Small intestine (tissue), 7 donors: Measurements from ENCODE around the gene PRKN. TPM values are rescaled to one million over a fixed set of nuclear protein-coding genes. Genes with fewer than 3 reads are reported as not detected.

Experiments used
- DNase-seq, 2 donors: peaks; one replicate each; pipeline versions ENCODE4 v3.0.0 to v3.0.0-alpha.2; 2013
- FAIRE-seq: peaks from 2 replicates; lab custom pipeline; 2012; peaks lifted over from hg19 to GRCh38; lab: Jason Lieb, UNC
- H3K27ac ChIP-seq, 3 donors: one replicate each; pipeline ENCODE4 v1.5.1; 2013; ENCODE audit warnings: low read length in 2 of 3, mild to moderate bottlenecking in 2 of 3, control low read depth in 1 of 3, inconsistent platforms in 1 of 3, low read depth in 1 of 3, moderate library complexity in 1 of 3
- H3K27me3 ChIP-seq, 3 donors: one replicate each; pipeline ENCODE4 v1.6.1; 2013; ENCODE audit warnings: low read length in 3 of 3, inconsistent platforms in 1 of 3; ENCODE audit not compliant: control insufficient read depth in 3 of 3, insufficient read depth in 3 of 3
- H3K36me3 ChIP-seq, 3 donors: one replicate each; pipeline ENCODE4 v1.6.1; 2013; ENCODE audit warnings: low read length in 3 of 3, inconsistent platforms in 1 of 3, low read depth in 1 of 3, mild to moderate bottlenecking in 1 of 3, moderate library complexity in 1 of 3; ENCODE audit not compliant: control insufficient read depth in 3 of 3, insufficient read depth in 2 of 3
- H3K4me1 ChIP-seq, 3 donors: one replicate each; pipeline ENCODE4 v1.6.1; 2013; ENCODE audit warnings: low read length in 2 of 3, inconsistent platforms in 1 of 3, low read depth in 1 of 3, mild to moderate bottlenecking in 1 of 3, moderate library complexity in 1 of 3; ENCODE audit not compliant: control insufficient read depth in 3 of 3, insufficient read depth in 2 of 3
- H3K4me3 ChIP-seq, 3 donors: one replicate each; pipeline ENCODE4 v1.5.1; 2013; ENCODE audit warnings: low read length in 3 of 3, control low read depth in 1 of 3, inconsistent platforms in 1 of 3, low read depth in 1 of 3, mild to moderate bottlenecking in 1 of 3, moderate library complexity in 1 of 3
- H3K9me3 ChIP-seq, 2 donors: one replicate each; pipeline ENCODE4 v1.6.1; 2013; ENCODE audit warnings: low read depth in 1 of 2, low read length in 1 of 2; ENCODE audit not compliant: control insufficient read depth in 2 of 2, insufficient read depth in 1 of 2
- WGBS, 3 donors: extraction: QIAGEN DNeasy Blood & Tissue Kit; methylation state at CpG; one replicate each; pipeline ENCODE4 v1.1.7; 2013; 5-methylcytosine and 5-hydroxymethylcytosine counted together
- polyA plus RNA-seq, 4 donors: library from polyadenylated mRNA; stranded (reverse) in 3 of 4; unstranded in 1 of 4; fragments of 200-250 nt in 3 of 4; fragments of 120-200 nt in 1 of 4; gene quantifications; one replicate each; pipeline versions ENCODE4 v1.2.1 to v1.2.3, GENCODE V29; 2013
- donor health status: healthy with polysubstance abuse.
- donor health status: control.
- donor health status: control.
- donor health status: Bipolar disorder and iron deficiency.
- donor health status: healthy.

Gene PRKN
- polyA plus RNA-seq, 4 donors, result 0.27 to 2.3 (median 1.0) TPM

GRCh38 chr6:161536224-161536630, 1191.3 kb downstream of the PRKN start:
- H3K9me3 ChIP-seq, result peaks cover 0 to 3% of the 10 kb centered on the region in 2 donors
- no peaks in the 10 kb centered on the region for H3K27me3 ChIP-seq
- H3K27ac ChIP-seq, result no peak overlapping the region
- FAIRE-seq, result no peak
- WGBS, 3 donors, result 64 to 76% (median 70%) methylated on average over 3 of the region's 3 CpGs
- DNase-seq, result no peak
- no peaks in the 10 kb centered on the region for H3K4me1 ChIP-seq
- no peak overlapping the region for H3K4me3 ChIP-seq
- no peaks in the 10 kb centered on the region for H3K36me3 ChIP-seq

- DNase-seq (no peak), FAIRE-seq (no peak)
- 88 to 91% (median 89%) methylated on average over 13 of the region's 13 CpGs for WGBS, 3 donors
- Histone ChIP-seq H3K9me3 (peaks cover 0 to 3% of the 10 kb centered on the region in 2 donors), H3K4me3 (no peak overlapping the region), H3K4me1 (no peaks in the 10 kb centered on the region), H3K27ac (no peak overlapping the region), H3K36me3 (no peaks in the 10 kb centered on the region), H3K27me3 (no peaks in the 10 kb centered on the region)
Observed at GRCh38 chr6:161534264-161534873, 1193.2 kb downstream of the PRKN start.

- no peak for DNase-seq
- WGBS, 3 donors, result 78 to 85% (median 83%) methylated on average over 9 of the region's 9 CpGs
- FAIRE-seq, result no peak
- Histone ChIP-seq H3K4me3 (no peak overlapping the region), H3K9me3 (peaks cover 0 to 3% of the 10 kb centered on the region in 2 donors), H3K4me1 (no peaks in the 10 kb centered on the region), H3K27me3 (no peaks in the 10 kb centered on the region), H3K36me3 (no peaks in the 10 kb centered on the region), H3K27ac (no peak overlapping the region)
Observed at GRCh38 chr6:161533266-161533665, 1194.3 kb downstream of the PRKN start.

- Histone ChIP-seq H3K9me3 (peaks cover 0 to 3% of the 10 kb centered on the region in 2 donors), H3K27me3 (no peaks in the 10 kb centered on the region), H3K4me3 (no peak overlapping the region), H3K4me1 (no peaks in the 10 kb centered on the region), H3K36me3 (no peaks in the 10 kb centered on the region), H3K27ac (no peak overlapping the region)
- 80 to 93% (median 89%) methylated on average over 6 of the region's 6 CpGs for whole genome bisulfite sequencing, 3 donors
- no peak for DNase-seq
- FAIRE-seq, result no peak
Observed at GRCh38 chr6:161532536-161532935, 1195.0 kb downstream of the PRKN start.

- peaks cover 0 to 3% of the 10 kb centered on the region in 2 donors for H3K9me3 ChIP-seq
- H3K4me3 ChIP-seq, result no peak overlapping the region
- DNase-seq (no peak), FAIRE-seq (no peak)
- no peak overlapping the region for H3K27ac ChIP-seq
- H3K27me3 ChIP-seq, result no peaks in the 10 kb centered on the region
- 92 to 96% (median 94%) methylated on average over 1 of the region's 1 CpG for WGBS, 3 donors
- no peaks in the 10 kb centered on the region for H3K4me1 ChIP-seq
- H3K36me3 ChIP-seq, result no peaks in the 10 kb centered on the region
Observed at GRCh38 chr6:161526794-161527193, 1200.8 kb downstream of the PRKN start.

- H3K36me3 ChIP-seq, result no peaks in the 10 kb centered on the region
- DNase-seq, result no peak
- H3K4me1 ChIP-seq, result no peaks in the 10 kb centered on the region
- no peak for FAIRE-seq
- peaks cover 0 to 3% of the 10 kb centered on the region in 2 donors for H3K9me3 ChIP-seq
- 74 to 93% (median 82%) methylated on average over 2 of the region's 2 CpGs for WGBS, 3 donors
- no peaks in the 10 kb centered on the region for H3K27me3 ChIP-seq
- H3K27ac ChIP-seq, result no peak overlapping the region
- no peak overlapping the region for H3K4me3 ChIP-seq
Observed at GRCh38 chr6:161523362-161523761, 1204.2 kb downstream of the PRKN start.

GRCh38 chr6:161522276-161522675, 1205.3 kb downstream of the PRKN start:
- Histone ChIP-seq H3K27ac (no peak overlapping the region), H3K36me3 (no peaks in the 10 kb centered on the region), H3K4me3 (no peak overlapping the region), H3K9me3 (peaks cover 0 to 1% of the 10 kb centered on the region in 2 donors), H3K27me3 (no peaks in the 10 kb centered on the region), H3K4me1 (no peaks in the 10 kb centered on the region)
- DNase-seq, result no peak
- 84 to 93% (median 85%) methylated on average over 5 of the region's 5 CpGs for WGBS, 3 donors
- no peak for FAIRE-seq

GRCh38 chr6:161511447-161512095, 1216.0 kb downstream of the PRKN start:
- no peaks in the 10 kb centered on the region for H3K9me3 ChIP-seq
- no peaks in the 10 kb centered on the region for H3K36me3 ChIP-seq
- no peak for FAIRE-seq
- H3K27ac ChIP-seq, result no peak overlapping the region
- 73 to 83% (median 79%) methylated on average over 9 of the region's 9 CpGs for WGBS, 3 donors
- no peaks in the 10 kb centered on the region for H3K4me1 ChIP-seq
- no peak overlapping the region for H3K4me3 ChIP-seq
- no peaks in the 10 kb centered on the region for H3K27me3 ChIP-seq
- no peak for DNase-seq
